Peyer's patch (tissue), 4 donors: ENCODE results near the gene DHRS1.

ENCODE experiments used
- CTCF ChIP-seq, 6 experiments: fragments of 450-650 bp in 4 of 6; fragments of 200-600 bp in 2 of 6; sonication (generic) in 1 of 6; IDR thresholded peaks; one replicate each; pipeline ENCODE4 v1.5.1; 2017 to 2019; ENCODE audit warnings: antibody characterized with exemption in 6 of 6, mild to moderate bottlenecking in 3 of 6, moderate library complexity in 1 of 6
- POLR2A ChIP-seq, 2 donors: fragments of 450-650 bp; IDR thresholded peaks; one replicate each; pipeline ENCODE4 v1.5.1; 2017; ENCODE audit warnings: antibody characterized with exemption in 2 of 2, mild to moderate bottlenecking in 2 of 2, moderate library complexity in 2 of 2

- TF ChIP-seq CTCF (IDR thresholded peaks at IDR 0.05) = no peak
- TF ChIP-seq POLR2A (IDR thresholded peaks at IDR 0.05) = no peak
Measured at GRCh38 chr14:24324024-24324423, 24.4 kb upstream of the DHRS1 start.
